ENCODE data around the gene PIM3.
"Not testable (repeated sequence)": the region's sequence is repeated elsewhere in the genome, so short reads cannot be mapped to it uniquely, and the experiment has no call there.

PIM3 gene

GRCh38 chr22:49943405-49943765 lies 17.2 kb upstream of the PIM3 start:
- DNase-seq (ENCODE audit: low spot score) = no peak

GRCh38 chr22:49943771-49944398 lies 16.7 kb upstream of the PIM3 start:
- DNase-seq (ENCODE audit: low spot score) = no peak

GRCh38 chr22:49944399-49944891 lies 16.1 kb upstream of the PIM3 start:
- DNase-seq (ENCODE audit: low spot score) = no peak

- DNase-seq (ENCODE audit: low spot score) = not testable (repeated sequence)
These were observed 15.4 kb upstream of the PIM3 start for GRCh38 chr22:49945042-49945794.

- no peak for DNase-seq (ENCODE audit: low spot score)
These were observed 13.8 kb upstream of the PIM3 start for GRCh38 chr22:49946612-49947295.

GRCh38 chr22:49947296-49947622 lies 13.3 kb upstream of the PIM3 start:
- no peak for DNase-seq (ENCODE audit: low spot score)

- DNase-seq (ENCODE audit: low spot score) = no peak
These were observed 12.2 kb upstream of the PIM3 start for GRCh38 chr22:49948116-49948957.

- DNase-seq (ENCODE audit: low spot score) = no peak
These were observed 11.3 kb upstream of the PIM3 start for GRCh38 chr22:49948958-49949913.

- DNase-seq (ENCODE audit: low spot score) = no peak
These were observed 10.7 kb upstream of the PIM3 start for GRCh38 chr22:49949914-49950292.

GRCh38 chr22:49950396-49950994 lies 10.1 kb upstream of the PIM3 start:
- no peak for DNase-seq (ENCODE audit: low spot score)

- no peak for DNase-seq (ENCODE audit: low spot score)
These were observed 9.4 kb upstream of the PIM3 start for GRCh38 chr22:49951000-49951677.

- no peak for DNase-seq (ENCODE audit: low spot score)
These were observed 8.9 kb upstream of the PIM3 start for GRCh38 chr22:49951678-49951985.

GRCh38 chr22:49951986-49952896 lies 8.3 kb upstream of the PIM3 start:
- DNase-seq (ENCODE audit: low spot score) = peak; percentile 95

GRCh38 chr22:49953027-49953679 lies 7.4 kb upstream of the PIM3 start:
- DNase-seq (ENCODE audit: low spot score) = no peak

- no peak for DNase-seq (ENCODE audit: low spot score)
These were observed 6.8 kb upstream of the PIM3 start for GRCh38 chr22:49953680-49954344.

GRCh38 chr22:49954354-49954753 lies 6.2 kb upstream of the PIM3 start:
- DNase-seq (ENCODE audit: low spot score) = no peak

GRCh38 chr22:49954991-49955580 lies 5.5 kb upstream of the PIM3 start:
- no peak for DNase-seq (ENCODE audit: low spot score)
